AG09319 (cell line): ENCODE measurements around the gene GXYLT1.
"Not testable (repeated sequence)": the region's sequence is repeated elsewhere in the genome, so short reads cannot be mapped to it uniquely, and the experiment has no call there.

Experiments
- DNase-seq: peaks from one replicate; pipeline ENCODE4 v3.0.0-alpha.2; 2010; ENCODE audit warnings: low read depth; ENCODE audit errors: extremely low read depth
- CTCF ChIP-seq: IDR thresholded peaks from 2 replicates; pipeline ENCODE4 v1.5.1; 2011; ENCODE audit warnings: low read depth, mild to moderate bottlenecking, inconsistent platforms, low read length, moderate library complexity

Gene GXYLT1

GRCh38 chr12:42144408-42145196 is at the start of gene GXYLT1:
TSS of gene GXYLT1 (minus strand) at chr12:42144874. CDS start at chr12:42144646, 228 bp downstream.
- TF ChIP-seq CTCF, result no peak
- DNase-seq, result peak; percentile 82

- no peak for TF ChIP-seq CTCF
- DNase-seq, result no peak
These were observed 48.0 kb upstream of the GXYLT1 start for GRCh38 chr12:42192686-42193085.

- no peak for DNase-seq
- no peak for TF ChIP-seq CTCF
These were observed 47.6 kb upstream of the GXYLT1 start for GRCh38 chr12:42192258-42192657.

GRCh38 chr12:42190376-42190775 is 45.7 kb upstream of the GXYLT1 start:
- TF ChIP-seq CTCF, result no peak
- no peak for DNase-seq

GRCh38 chr12:42188275-42188674 is 43.6 kb upstream of the GXYLT1 start:
- not testable (repeated sequence) for DNase-seq

GRCh38 chr12:42187799-42188198 is 43.1 kb upstream of the GXYLT1 start:
- no peak for DNase-seq
- no peak for TF ChIP-seq CTCF

GRCh38 chr12:42186793-42187192 is 42.1 kb upstream of the GXYLT1 start:
- DNase-seq, result no peak
- TF ChIP-seq CTCF, result no peak

- no peak for TF ChIP-seq CTCF
These were observed 37.7 kb upstream of the GXYLT1 start for GRCh38 chr12:42182394-42182793.

More at GRCh38 chr12:42182394-42182793, 37.7 kb upstream of the GXYLT1 start:
- DNase-seq, result no peak
